Endothelial cell of umbilical vein (primary cell): ENCODE measurements around the gene CDKL5. TPM values are rescaled to one million over a fixed set of nuclear protein-coding genes. Genes with fewer than 3 reads are reported as not detected.
A peak's percentile ranks its signal among the peaks of the same experiment; 100 is the strongest.

Experiments used
- BruUV-seq: library from RNA; stranded (reverse); fragments of 400-500 nt; replicated peaks from 2 replicates; lab custom pipeline; 2021; lab: Mats Ljungman, UMichigan
- CTCF ChIA-PET: fragments of 300-600, 350-600 bp; sonication (Branson Sonifier 250); formaldehyde crosslinking; loops from one replicate; lab custom pipeline; 2021; ENCODE audit warnings: antibody characterized with exemption, inconsistent platforms; lab: Charles Lee
- POLR2A ChIA-PET: fragments of 300-600, 350-600 bp; sonication (Branson Sonifier 250); formaldehyde crosslinking; loops from one replicate; lab custom pipeline; 2021; ENCODE audit warnings: antibody characterized with exemption, inconsistent platforms; lab: Charles Lee
- DNase-seq: peaks from one replicate; pipeline ENCODE4 v3.0.0-alpha.2; 2011; ENCODE audit warnings: low read depth, low spot score
- FAIRE-seq: peaks from 2 replicates; lab custom pipeline; 2011; peaks lifted over from hg19 to GRCh38; lab: Jason Lieb, UNC
- H2AFZ ChIP-seq: 2 replicates; pipeline ENCODE4 v1.6.0; 2012; ENCODE audit warnings: low read depth, low read length, control low read depth, inconsistent platforms
- H3K27ac ChIP-seq: 2 replicates; pipeline ENCODE4 v1.5.1; 2011; ENCODE audit warnings: low read depth, mild to moderate bottlenecking, control low read depth, low read length, moderate library complexity; ENCODE audit not compliant: insufficient read depth
- H3K27me3 ChIP-seq, 2 experiments: 2 replicates each; pipeline versions ENCODE4 v1.6.0 to v1.6.1; 2011; ENCODE audit warnings: low read length in 2 of 2, mixed read lengths in 1 of 2; ENCODE audit not compliant: control insufficient read depth in 2 of 2, insufficient read depth in 2 of 2
- H3K36me3 ChIP-seq, 2 experiments: 2 replicates in 1 of 2; 3 replicates in 1 of 2; pipeline ENCODE4 v1.5.1; 2011; ENCODE audit warnings: low read length in 2 of 2, mild to moderate bottlenecking in 1 of 2, moderate library complexity in 1 of 2; ENCODE audit not compliant: control insufficient read depth in 2 of 2, insufficient read depth in 2 of 2; ENCODE audit errors: extremely low read depth in 1 of 2
- H3K4me1 ChIP-seq: 3 replicates; pipeline ENCODE4 v1.5.1; 2011; ENCODE audit warnings: mild to moderate bottlenecking, low read length; ENCODE audit not compliant: control insufficient read depth, insufficient read depth; ENCODE audit errors: extremely low read depth
- H3K4me2 ChIP-seq: 2 replicates; pipeline ENCODE4 v1.6.1; 2011; ENCODE audit warnings: low read length, control low read depth, mixed read lengths; ENCODE audit not compliant: insufficient read depth
- H3K4me3 ChIP-seq, 3 experiments: fragments of 200-600 bp in 1 of 3; sonication (generic), shearing (Covaris generic) in 1 of 3; replicated peaks in 1 of 3; 2 replicates each; pipeline ENCODE4 v1.5.1; 2011 to 2016; ENCODE audit warnings: control low read depth in 3 of 3, low read length in 3 of 3, mild to moderate bottlenecking in 2 of 3, inconsistent platforms in 1 of 3, low read depth in 1 of 3, moderate library complexity in 1 of 3; ENCODE audit not compliant: insufficient read depth in 1 of 3
- H3K79me2 ChIP-seq: 2 replicates; pipeline ENCODE4 v1.6.0; 2012; ENCODE audit warnings: low read length, inconsistent platforms; ENCODE audit not compliant: control insufficient read depth, insufficient read depth
- H3K9ac ChIP-seq: replicated peaks from 2 replicates; pipeline ENCODE3; 2011; ENCODE audit warnings: low read length, control low read depth; ENCODE audit not compliant: insufficient read depth; ENCODE audit errors: extremely low read depth
- H3K9me1 ChIP-seq: replicated peaks from 3 replicates; pipeline ENCODE4 v1.6.0; 2011; ENCODE audit warnings: mild to moderate bottlenecking, low read length; ENCODE audit not compliant: control insufficient read depth, insufficient read depth; ENCODE audit errors: extremely low read depth
- H3K9me3 ChIP-seq: replicated peaks from 2 replicates; pipeline ENCODE4 v1.5.1; 2012; ENCODE audit warnings: low read length, inconsistent platforms; ENCODE audit not compliant: control insufficient read depth, insufficient read depth
- H4K20me1 ChIP-seq: replicated peaks from 2 replicates; pipeline ENCODE3; 2011; ENCODE audit warnings: mild to moderate bottlenecking, low read length; ENCODE audit not compliant: control insufficient read depth, insufficient read depth; ENCODE audit errors: extremely low read depth
- EZH2 ChIP-seq: IDR thresholded peaks from 2 replicates; pipeline ENCODE4 v1.6.1; 2012; ENCODE audit warnings: borderline replicate concordance, low read depth, mild to moderate bottlenecking, moderate library complexity, low read length, inconsistent platforms; ENCODE audit not compliant: severe bottlenecking
- FOS ChIP-seq: IDR thresholded peaks from 2 replicates; pipeline ENCODE4 v1.6.1; 2011; ENCODE audit warnings: mild to moderate bottlenecking, low read length, moderate library complexity, borderline replicate concordance; ENCODE audit not compliant: insufficient read depth
- GATA2 ChIP-seq: IDR thresholded peaks from 2 replicates; pipeline ENCODE4 v1.7.0; 2011; ENCODE audit warnings: low read depth, mild to moderate bottlenecking, moderate library complexity, mixed read lengths, low read length; ENCODE audit not compliant: insufficient read length, insufficient read depth
- JUN ChIP-seq: IDR thresholded peaks from 2 replicates; pipeline ENCODE4 v1.6.1; 2011; ENCODE audit warnings: borderline replicate concordance, low read depth; ENCODE audit not compliant: insufficient read length, insufficient read depth
- MYC ChIP-seq: IDR thresholded peaks from one replicate; pipeline ENCODE4 v1.6.1; 2011; ENCODE audit warnings: mild to moderate bottlenecking, low read depth, low read length
- POLR2A ChIP-seq: IDR thresholded peaks from 2 replicates; pipeline ENCODE4 v1.6.1; 2012; ENCODE audit warnings: low read depth, mild to moderate bottlenecking, control low read depth, low read length
- POLR2AphosphoS5 ChIP-seq: IDR thresholded peaks from 2 replicates; pipeline ENCODE4 v1.6.1; 2012; ENCODE audit warnings: low read depth, mild to moderate bottlenecking, control low read depth, low read length, moderate library complexity; ENCODE audit not compliant: insufficient read depth
- dilution Hi-C: fragments of 300-500 bp; cut with MboI; formaldehyde crosslinking; loops from one replicate; pipeline ENCODE4 v1.15.0; 2019; ENCODE audit warnings: low sequenced_read_pairs; ENCODE audit not compliant: extremely low pct_ligation_motif_present
- intact Hi-C: fragments of 100-400 bp; cut with micrococcal nuclease; formaldehyde crosslinking; loops from one replicate; pipeline ENCODE4 v1.10.0; 2022
- polyA plus RNA-seq, 4 experiments: library from polyadenylated mRNA; depleted of rRNA in 3 of 4; stranded (reverse) in 3 of 4; unstranded in 1 of 4; fragments of >200 nt; gene quantifications; 2 replicates each; pipeline versions ENCODE4 v1.2.1 to v1.2.3, GENCODE V29; 2011 to 2012; ENCODE audit warnings: missing spikeins in 1 of 4
- total RNA-seq: library from RNA; stranded (reverse); gene quantifications from 2 replicates; pipeline ENCODE4 v1.2.3, GENCODE V29; 2021
- TF ChIP-seq, protein P1 (sequence below): IDR thresholded peaks from 2 replicates; pipeline ENCODE4 v1.6.1; 2011; ENCODE audit not compliant: insufficient read depth, insufficient read length
- TF ChIP-seq, protein P2 (sequence below), 2 donors: IDR thresholded peaks; 1 replicate in 1 of 2; 2 replicates in 1 of 2; pipeline ENCODE4 v1.5.1; 2011; ENCODE audit warnings: low read length in 2 of 2, mild to moderate bottlenecking in 2 of 2, moderate library complexity in 2 of 2, control low read depth in 1 of 2, inconsistent platforms in 1 of 2, low read depth in 1 of 2; ENCODE audit not compliant: insufficient read depth in 1 of 2; ENCODE audit errors: extremely low read depth in 1 of 2

The CDKL5 gene
- total and polyA plus RNA-seq, 2 donors (not counting 3 experiments of a cell fraction or from before 2014, with no cell fraction given): 1.5 to 4.3 TPM

GRCh38 chrX:18461431-18461830 lies 36.0 kb downstream of the CDKL5 start:
- Histone ChIP-seq H3K27ac (no peak overlapping the region), H3K9ac (no peak overlapping the region), H3K4me2 (no peak overlapping the region), H3K27me3 (no peaks in the 10 kb centered on the region), H3K9me3 (no peaks in the 10 kb centered on the region), H3K9me1 (no peaks in the 10 kb centered on the region), H4K20me1 (no peaks in the 10 kb centered on the region), H3K4me1 (no peaks in the 10 kb centered on the region), H3K36me3 (no peaks in the 10 kb centered on the region), H3K4me3 (no peak overlapping the region), H3K79me2 (no peaks in the 10 kb centered on the region), H2AFZ (no peak overlapping the region)
- FAIRE-seq: peak; percentile 73
- intact Hi-C loops (no loop called here), dilution Hi-C loops (no loop called here)
- DNase-seq: peak; percentile 18
- BruUV-seq: no TSS peak
- ChIA-PET POLR2A (no interaction called here), CTCF (no interaction called here)
- TF ChIP-seq EZH2 (no peak), GATA2 (no peak), MYC (no peak), FOS (no peak), POLR2A (no peak), JUN (no peak), POLR2AphosphoS5 (no peak)
- TF ChIP-seq, protein P1, sequence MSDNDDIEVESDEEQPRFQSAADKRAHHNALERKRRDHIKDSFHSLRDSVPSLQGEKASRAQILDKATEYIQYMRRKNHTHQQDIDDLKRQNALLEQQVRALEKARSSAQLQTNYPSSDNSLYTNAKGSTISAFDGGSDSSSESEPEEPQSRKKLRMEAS: no peak
- TF ChIP-seq, protein P2, sequence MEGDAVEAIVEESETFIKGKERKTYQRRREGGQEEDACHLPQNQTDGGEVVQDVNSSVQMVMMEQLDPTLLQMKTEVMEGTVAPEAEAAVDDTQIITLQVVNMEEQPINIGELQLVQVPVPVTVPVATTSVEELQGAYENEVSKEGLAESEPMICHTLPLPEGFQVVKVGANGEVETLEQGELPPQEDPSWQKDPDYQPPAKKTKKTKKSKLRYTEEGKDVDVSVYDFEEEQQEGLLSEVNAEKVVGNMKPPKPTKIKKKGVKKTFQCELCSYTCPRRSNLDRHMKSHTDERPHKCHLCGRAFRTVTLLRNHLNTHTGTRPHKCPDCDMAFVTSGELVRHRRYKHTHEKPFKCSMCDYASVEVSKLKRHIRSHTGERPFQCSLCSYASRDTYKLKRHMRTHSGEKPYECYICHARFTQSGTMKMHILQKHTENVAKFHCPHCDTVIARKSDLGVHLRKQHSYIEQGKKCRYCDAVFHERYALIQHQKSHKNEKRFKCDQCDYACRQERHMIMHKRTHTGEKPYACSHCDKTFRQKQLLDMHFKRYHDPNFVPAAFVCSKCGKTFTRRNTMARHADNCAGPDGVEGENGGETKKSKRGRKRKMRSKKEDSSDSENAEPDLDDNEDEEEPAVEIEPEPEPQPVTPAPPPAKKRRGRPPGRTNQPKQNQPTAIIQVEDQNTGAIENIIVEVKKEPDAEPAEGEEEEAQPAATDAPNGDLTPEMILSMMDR (IDR thresholded peaks at IDR 0.05; ENCODE audit: extremely low read depth in 1 of 2, insufficient read depth in 1 of 2, low read depth in 1 of 2, low read length in 2 of 2): no peak
